ENCODE data around the gene MAPK14.
"Not testable (repeated sequence)": the region's sequence is repeated elsewhere in the genome, so short reads cannot be mapped to it uniquely, and the experiment has no call there.

The MAPK14 gene

DNA sequence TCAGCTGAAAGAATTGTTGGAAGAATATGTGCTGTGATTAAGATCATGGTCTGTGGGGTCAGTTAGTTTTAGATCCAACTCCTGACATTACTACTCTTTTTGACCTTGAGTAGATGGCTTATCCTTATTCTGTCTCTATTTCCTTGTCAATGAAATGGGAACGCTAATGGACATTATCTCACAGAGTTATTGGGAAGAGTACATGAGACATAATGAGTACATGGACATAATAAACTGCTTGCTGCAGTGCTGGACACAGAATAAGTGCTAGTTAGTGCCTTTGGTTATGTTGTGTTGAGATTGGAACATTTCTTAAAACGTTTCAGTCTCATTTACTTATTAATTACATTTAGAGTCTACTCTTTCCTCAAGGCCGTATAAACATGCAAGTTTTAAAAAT lies 42.6 kb downstream of the MAPK14 start:
- no peak for DNase-seq

DNA sequence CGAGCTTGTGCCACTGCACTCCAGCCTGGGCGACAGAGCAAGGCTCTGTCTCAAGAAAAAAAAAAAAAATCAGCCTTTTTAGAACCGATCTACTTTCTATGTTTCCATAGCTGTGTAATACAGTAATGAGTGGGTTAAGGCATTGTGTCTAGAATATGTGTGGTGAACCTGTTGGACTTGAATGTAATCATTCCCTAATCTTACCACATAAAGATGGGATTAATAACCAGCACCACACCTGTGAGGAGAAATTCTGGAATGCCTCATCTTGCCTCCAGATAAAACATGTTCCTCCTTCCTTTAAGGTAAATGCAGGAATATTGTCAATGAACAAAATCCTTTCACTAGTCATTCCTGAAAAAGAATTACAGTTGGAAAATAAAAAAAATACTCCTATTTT lies 43.7 kb downstream of the MAPK14 start:
- DNase-seq: no peak

DNA sequence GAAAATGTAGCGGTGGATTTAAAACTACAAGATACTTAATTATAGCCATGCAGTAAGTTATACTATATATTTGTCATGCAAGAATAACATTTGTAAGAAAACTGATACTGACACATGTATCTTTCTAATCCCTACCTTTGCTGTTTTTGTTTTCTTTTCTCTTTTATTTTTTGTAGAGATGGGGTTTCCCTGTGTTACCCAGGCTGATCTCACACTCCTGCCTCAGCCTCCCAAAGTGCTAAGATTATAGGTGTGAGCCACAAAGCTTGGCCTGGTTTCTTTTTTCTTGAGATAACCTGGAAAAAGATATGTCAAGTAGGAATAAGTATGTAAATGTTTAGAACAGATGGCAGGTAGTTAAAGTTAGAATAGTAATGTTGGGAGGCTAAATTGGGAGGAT lies 44.1 kb downstream of the MAPK14 start:
- DNase-seq: no peak

DNA sequence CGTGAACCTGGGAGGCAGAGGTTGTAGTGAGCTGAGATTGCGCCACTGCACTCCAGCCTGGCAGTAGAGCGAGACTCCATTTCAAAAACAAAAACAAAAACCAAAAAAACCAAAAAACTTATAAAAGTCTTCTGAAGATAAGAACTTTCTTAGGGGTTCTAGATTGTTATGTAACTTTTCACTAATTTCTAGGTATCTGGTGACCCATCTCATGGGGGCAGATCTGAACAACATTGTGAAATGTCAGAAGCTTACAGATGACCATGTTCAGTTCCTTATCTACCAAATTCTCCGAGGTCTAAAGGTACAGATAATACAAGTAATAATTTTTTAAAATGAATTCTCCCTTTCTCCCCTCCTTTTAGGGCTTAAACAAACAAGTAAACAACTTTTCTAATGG lies 45.1 kb downstream of the MAPK14 start:
- DNase-seq: no peak

DNA sequence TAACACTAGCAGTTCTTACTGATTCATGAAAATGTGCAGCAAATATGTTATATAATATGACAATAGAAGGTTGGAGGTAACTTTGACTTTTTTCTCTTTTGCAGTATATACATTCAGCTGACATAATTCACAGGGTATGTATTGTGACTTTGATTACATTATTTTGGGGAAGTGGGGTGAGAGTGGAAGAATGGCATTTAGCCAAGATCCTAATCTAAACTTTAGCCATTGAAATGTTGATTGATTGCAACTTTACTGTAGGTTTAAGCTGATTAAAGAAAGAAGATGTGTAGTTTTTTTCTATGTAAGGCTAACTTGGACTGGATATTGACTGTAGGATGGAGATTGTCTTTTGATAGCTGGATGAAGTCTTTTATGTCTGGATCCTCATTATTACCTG lies 46.0 kb downstream of the MAPK14 start:
- DNase-seq: no peak

DNA sequence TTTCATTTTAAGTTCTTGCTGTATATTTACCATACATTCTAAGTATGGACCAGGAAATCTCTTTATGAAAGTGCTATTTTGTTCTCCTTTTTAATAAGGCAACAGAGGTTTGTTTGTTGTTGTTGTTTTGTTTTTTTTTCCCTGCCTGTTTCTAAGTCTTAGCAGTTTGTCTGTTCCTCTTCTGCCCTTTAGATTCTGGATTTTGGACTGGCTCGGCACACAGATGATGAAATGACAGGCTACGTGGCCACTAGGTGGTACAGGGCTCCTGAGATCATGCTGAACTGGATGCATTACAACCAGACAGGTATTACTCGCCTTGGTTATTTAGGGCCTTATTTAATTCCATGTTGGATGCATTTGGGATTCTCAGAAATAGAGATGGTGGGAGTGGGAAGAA lies 48.0 kb downstream of the MAPK14 start:
- no peak for DNase-seq

DNA sequence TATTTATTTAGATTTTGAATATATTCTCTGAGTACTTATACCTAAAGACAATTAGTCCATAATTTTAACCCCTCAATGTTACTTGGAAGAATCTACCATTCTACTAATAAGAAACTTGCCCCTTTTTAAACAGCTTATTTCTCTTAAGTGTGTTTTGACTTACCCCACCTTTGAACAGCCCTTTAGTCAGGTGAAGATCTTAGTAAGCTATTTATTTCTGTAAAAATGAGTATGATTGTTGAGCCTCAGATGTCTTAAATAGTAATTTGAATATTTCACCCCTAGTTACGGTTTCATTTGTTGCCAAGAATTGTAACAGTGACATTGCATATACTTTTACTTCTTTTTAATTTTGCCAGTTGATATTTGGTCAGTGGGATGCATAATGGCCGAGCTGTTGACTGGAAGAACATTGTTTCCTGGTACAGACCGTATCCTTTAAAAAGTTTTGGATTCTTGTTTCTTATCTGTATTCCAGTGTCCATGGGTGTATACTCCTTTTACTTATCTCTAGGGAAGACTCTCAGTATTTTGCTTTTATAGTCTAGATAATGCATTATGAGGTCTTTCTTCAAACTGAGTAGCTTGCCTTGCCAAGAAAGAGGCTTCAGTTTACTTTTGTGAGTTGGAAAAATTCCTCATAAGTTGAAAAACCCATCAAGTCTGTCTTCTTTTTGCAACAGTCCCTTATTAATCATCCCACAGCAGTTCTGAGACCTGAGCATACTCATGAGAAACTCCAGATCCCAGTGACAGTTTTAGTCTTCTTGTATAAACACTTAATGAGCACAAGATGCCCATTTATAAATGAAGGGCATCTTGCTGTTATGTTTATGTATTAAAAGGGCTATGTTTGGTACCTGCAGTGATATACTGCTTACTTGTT lies 48.8 kb downstream of the MAPK14 start:
- no peak for DNase-seq

DNA sequence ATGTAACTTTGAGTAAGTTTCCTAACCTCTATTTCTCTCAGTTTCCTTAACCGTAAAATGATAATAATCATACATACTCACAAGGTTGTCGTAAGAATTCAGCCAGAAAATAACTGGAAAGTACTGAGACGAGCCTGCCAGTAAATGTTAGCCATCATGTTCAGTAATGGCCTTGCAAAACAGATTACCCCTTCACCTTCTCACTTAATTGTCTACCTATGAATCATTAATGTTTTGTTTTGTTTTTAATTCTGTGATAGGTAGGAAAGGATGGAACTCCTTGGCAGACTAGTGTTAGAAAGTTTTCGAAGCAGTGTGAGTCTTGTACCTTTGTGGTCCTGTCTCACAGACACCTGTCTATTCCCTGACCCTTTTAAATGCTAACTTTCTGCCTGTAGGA lies 50.6 kb downstream of the MAPK14 start:
- no peak for DNase-seq

DNA sequence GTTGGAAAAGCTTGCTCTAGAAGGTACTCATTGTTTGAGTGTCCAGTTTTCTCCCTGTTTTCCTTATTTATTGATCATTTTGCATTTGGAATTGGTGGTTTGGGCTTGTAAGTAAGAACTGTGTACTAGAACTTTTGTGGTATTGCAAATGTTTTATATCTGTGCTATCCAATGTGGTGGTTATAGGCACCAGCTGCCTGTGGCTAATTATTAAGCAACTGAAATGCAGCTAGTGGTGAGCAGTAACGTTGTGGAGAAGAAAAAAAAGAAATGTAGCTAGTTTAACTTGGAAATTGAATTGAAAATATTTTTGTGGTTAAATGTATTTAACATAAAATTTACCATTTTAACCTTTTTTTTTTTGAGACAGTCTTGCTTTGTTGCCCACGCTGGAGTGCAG lies 52.0 kb downstream of the MAPK14 start:
- DNase-seq: no peak

DNA sequence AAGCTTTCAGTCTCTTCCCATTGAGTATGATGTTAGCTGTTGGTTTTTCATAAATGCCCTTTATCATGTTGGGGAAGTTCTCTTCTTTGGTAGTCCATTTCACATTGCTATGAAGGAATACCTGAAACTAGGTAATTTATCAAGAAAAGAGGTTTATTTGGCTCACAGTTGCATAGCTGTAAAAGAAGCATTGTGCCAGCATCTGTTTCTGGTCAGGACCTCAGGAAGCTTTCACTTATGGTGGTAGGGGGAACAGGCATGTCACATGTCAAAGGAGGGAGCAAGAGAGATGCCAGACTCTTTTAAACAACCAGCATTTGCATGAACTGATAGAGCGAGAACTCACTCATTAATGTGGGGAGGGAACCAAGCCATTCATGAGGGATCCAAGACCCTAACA lies 54.7 kb downstream of the MAPK14 start:
- no peak for DNase-seq

DNA sequence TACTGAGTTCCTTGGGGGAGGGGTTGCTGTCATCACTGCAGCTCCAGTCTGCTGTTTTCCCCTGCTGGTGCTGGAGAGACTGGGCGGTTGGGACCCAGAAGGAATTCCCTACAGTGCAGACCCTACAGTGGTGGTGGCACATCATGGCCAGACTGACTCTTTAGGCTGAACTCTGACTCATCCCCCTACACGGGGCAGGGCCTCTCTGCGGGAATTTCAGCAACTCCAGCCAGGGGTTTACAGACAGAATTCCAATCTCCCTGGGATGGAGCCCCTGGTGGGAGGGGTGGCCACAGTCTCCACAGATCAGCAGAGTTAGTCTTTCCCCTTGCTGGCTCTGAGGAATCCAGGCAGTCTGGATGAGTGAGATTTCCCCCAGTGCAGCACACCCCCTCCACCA lies 55.8 kb downstream of the MAPK14 start:
- no peak for DNase-seq

DNA sequence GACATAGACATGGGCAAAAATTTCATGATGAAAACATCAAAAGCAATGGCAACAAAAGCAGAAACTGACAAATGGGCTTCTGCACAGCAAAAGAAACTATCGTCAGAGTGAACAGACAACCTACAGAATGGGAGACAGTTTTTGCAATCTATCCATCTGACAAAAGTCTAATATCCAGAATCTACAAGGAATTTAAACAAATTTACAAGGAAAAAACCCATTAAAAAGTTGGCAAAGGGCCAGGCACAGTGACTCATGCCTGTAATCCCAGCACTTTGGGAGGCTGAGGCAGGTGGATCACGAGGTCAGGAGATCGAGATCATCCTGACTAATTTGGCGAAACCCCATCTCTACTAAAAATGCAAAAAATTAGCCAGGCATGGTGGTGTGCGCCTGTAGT lies 60.6 kb downstream of the MAPK14 start:
- not testable (repeated sequence) for DNase-seq

DNA sequence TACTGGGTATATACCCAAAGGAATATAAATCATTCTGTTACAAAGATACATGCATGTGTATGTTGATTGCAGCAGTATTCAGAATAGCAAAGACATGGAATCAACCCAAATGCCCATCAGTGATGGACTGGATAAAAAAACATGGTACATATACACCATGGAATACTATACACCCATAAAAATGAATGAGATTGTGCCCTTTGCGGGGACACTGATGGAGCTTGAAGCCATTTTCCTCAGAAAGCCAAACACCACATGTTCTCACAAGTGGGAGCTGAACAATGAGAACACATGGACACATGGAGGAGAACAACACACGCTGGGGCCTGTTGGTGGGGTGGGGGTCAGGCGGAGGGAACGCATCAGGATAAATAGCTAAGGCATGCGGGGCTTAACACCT lies 61.4 kb downstream of the MAPK14 start:
- DNase-seq: no peak

DNA sequence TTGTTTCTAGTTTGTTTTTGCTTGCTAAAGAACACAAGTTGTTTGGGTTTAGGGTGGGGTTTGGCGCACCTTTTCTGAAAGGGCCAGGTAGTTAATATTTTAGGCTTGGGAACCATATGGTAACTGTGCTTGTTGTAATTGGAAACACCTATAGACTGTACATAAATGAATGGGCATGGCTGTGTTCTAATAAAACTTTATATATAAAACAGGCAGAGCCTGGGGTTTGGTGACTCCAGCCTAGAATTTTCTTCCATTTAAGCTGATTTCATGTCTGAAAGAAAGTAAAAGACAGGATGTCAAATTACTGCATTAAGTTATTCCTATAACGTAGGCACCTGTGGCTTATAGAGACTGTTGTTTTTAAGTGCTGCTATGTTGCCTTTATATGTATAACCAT lies 66.6 kb downstream of the MAPK14 start:
- no peak for DNase-seq

DNA sequence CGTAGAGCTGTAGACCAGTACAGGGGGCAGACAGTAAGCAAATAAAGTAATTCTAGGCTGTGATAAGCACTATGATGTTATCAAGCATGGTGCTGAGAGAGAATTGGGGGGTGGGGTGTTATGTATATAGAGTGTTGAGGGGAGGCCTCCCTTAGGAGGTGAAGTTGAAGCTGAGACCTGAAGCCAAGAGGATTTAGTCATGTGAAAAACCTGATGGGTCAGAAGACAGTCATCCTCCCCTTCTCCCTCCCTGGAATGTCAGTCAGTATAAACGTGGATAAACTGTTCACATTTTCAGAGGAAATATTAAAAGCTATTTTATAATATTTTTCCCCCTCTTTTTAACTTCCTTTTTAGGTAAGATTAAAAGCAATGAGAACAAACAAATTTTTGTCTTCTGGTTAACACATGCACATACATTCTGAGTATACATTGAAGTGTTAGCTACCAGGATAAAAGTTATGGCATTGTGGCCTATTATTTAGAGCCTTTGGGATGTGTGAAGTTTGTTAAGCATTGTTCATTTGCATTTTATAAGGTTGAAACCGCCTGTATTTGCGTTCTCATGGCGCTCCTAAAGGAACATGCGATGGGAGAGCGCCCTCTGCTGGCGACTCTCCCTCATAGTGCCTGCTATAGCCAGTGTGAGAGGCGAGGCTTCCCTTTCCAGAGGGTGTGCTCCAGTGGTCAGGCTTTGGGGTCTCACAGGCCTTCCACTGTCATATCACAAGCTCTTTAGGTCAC lies 67.3 kb downstream of the MAPK14 start:
- peak; percentile 68 for DNase-seq

DNA sequence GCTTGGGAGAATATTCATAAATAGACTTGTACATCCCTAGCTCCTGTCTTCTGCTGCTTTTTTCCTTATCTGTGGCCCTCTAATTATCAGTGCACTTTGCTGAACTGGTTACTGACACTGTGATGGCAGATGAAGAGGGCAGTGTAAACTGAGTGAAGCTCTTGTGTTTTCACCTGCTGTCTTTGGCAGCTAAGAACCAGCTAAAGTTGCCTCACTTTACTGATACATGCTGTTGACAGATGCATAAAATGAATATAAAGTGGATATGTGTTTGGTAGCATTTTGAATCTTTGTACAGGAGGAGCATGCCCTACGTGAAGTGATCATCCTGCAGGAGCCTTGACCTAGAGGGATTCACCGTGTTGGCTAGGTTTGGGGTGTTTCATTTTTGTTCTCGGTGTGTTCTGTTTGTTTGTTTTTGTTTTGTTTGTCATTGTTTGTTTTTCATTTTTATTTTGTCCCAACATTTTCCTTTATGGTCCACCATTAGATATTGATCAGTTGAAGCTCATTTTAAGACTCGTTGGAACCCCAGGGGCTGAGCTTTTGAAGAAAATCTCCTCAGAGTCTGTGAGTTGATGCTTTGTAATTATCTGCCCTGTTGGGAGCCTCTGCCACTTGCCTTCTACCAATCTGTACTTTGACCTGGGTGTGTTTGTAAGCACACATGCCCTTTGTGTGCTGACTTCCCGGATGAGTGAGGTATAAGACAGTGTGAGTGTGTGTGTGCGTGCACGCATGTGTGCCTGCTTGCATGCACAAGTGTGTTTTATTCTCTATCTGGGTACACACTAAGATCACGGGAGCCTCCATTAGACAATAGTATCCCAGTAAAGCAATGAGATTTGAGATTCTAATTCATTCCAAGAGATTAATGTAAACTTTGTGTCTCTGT lies 68.1 kb downstream of the MAPK14 start:
- DNase-seq: peak; percentile 80

DNA sequence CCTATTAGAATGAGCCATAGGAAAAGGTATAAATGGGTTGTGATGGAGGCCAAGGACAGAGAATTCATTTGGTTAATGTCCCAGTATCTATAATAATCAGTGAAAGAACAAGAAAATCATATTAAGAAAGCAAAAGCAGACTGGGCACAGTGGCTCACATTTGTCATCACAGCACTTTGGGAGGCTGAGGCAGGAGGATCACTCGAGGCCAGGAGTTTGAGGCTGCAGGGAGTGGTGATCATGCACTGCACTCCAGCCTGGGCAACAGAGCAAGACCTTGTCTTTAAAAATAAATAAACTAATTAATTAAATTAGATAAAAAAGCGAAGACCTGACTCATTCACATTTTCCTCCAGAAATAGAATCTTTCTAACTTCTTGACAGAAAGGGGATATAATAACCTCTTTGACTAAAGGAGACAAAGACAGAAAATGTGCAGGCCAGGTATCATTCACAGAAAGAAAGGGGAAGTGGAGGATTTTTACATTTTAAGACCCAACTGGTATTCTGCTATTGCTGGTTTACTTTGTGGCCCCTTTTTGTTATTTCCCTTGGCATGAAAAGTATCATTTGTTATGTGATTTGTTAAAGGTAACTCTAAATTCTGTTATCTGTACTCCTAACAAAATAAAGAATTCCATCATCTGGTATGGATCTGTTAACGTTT lies 70.8 kb downstream of the MAPK14 start:
- DNase-seq: no peak

DNA sequence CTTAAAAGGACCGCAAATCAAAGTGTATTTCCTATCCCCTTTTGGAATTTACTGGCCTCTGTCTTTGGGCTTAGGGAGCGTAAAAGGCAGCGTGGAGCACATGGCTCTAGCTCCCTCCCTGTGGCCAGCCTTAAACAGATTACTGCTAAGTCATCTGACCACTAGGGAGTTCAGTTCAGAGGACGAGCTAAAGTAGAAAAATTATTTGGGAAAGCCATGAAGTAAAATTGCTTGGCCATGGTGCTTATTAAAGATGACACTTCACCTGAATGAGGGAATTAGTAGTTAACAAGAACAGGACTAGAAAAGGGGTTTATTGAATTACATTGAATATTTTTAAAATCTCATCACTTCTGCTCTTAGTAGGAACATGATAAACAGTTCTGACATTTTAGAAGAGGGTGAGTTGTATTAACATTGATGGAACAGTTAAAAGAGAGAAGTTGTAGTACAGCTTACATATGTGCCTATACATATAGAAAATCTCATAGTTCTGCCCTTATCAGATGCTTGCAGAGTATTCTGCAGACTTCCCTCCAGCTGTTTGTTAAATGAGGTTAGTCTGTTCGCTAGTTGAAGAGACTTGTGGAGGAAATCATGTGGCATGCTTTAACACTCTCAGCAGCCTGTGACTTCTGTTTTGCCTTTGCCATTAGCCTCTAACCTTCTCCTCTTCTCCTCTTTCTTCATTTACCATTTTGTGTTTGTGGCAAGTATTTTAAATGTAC lies 71.5 kb downstream of the MAPK14 start:
- no peak for DNase-seq

DNA sequence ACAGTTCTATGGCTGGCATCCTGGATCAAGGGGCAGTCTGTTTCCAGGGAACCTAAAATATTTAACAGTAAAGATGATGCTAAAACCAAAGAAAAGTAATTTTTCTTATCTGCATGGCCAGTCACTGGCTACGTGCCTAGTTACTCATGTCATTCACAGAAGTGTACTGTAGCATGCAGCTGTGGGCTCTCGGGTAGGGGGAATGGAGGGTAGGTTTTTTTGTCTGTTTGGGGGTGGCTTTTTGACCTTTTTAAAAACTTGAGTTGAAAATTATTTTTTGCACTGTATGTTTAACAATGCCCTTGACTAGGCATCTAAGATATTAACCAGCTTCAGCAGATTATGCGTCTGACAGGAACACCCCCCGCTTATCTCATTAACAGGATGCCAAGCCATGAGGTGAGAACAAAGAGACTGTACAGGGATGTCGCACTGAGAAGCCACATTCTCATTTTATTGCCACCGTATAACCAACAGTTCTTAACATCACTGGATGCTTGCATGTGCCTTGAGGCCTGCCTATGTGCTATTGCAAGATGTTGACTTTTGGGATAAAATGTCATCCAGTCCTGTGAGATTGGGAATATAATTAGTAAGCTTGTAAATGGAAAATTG lies 72.4 kb downstream of the MAPK14 start:
- DNase-seq: no peak

DNA sequence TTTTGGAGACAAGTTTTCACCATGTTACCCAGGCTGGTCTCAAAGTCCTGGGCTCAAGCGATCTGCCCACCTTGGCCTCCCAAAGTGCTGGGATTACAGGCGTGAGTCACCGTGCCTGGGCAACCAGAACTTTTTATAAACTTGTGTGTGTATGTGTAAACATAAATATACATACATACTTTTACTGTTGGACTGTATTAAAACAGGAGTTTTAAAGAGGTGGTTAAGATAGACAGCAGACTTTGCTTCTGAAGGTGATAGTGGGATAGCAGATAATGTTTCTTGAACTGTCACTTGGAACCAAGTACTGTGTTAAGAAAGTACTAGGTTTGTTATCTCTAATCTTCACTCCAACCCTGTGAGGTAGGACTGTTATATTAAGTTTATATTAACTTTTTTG lies 74.1 kb downstream of the MAPK14 start:
- no peak for DNase-seq

DNA sequence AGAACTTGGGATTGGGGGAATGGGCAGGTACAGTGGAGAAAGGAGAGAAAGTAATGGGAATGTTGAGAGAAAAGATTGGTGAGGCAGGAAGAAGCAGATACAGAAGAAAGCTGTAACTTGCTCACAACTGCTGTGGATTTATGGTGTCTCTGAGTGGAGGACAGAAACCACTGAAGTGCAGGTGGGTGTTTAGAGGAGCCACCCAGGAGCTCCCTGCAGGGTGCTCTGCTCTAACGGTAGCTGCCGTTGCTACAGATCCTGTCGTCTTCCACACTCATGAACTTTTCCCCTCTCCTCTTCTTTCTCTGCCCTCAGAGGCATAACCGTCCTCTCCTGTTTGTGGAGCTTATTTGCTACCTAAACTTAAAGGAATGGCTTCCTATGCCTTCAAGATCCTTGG lies 75.2 kb downstream of the MAPK14 start:
- no peak for DNase-seq

DNA sequence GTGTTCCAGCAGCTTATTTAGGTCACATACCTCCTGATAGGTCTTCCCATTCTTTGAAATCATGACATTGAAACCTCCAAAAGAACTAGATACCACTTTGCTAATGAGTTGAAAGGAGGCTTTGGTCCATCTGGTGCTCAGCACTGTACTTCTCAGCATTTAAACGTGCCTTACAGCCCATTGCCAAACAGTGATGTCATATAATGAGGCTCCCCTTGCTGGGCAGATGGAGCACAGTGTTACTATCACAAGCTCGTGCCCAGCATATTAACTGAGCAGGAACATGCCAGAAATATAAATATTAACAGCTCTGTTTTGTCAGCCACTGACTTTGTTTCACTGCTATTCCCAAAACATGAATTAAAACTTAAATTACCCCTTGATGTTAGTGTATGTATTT lies 77.2 kb downstream of the MAPK14 start:
- no peak for DNase-seq

Data from NCI-H2227 treated with DMSO at 0.1 percent for 48 hours (cell line).